Measurements from ENCODE around the gene ATP5F1E.
"Not testable (repeated sequence)": the region's sequence is repeated elsewhere in the genome, so short reads cannot be mapped to it uniquely, and the experiment has no call there.

GRCh38 chr20:59011874-59012157 is 20.3 kb downstream of the ATP5F1E start:
- not testable (repeated sequence) for TF ChIP-seq CTCF (IDR thresholded peaks at IDR 0.05; ENCODE audit: low read depth, low read length); EZH2phosphoT487 (IDR thresholded peaks at IDR 0.05; ENCODE audit: low read depth)
